ENCODE data around the gene GRIK1.

GRIK1 gene

DNA sequence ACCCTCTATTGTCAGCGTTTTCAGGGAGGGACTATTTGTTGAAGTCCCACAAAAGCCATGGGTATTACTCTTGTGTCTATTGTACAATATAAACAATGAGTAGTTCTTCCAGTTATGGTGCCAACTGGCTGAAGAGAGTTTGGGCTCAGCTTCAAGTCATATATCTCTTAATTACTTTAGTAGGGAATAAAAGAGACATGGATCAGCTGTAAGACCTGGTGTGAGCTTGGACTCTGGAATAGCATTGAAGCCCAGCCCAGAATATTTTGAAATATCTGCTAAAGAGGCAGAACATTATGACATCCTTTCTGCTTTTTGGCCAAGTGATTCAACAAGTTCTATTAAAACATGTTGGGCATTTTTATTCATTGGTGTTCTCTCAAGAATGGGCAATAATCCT lies 416.1 kb downstream of the GRIK1 start:
- Histone ChIP-seq H3K27me3 (ENCODE audit: control insufficient read depth in 5 of 5, insufficient read depth in 4 of 5, low read length in 5 of 5) (no peaks in the 10 kb centered on the region), H3K4me3 (ENCODE audit: low read depth in 1 of 5, low read length in 5 of 5) (no peak overlapping the region), H3K27ac (ENCODE audit: low read depth, low read length) (no peak overlapping the region), H3K9me3 (ENCODE audit: control insufficient read depth in 5 of 5, low read length in 5 of 5) (peaks cover 0 to 8% (median 7%) of the 10 kb centered on the region in 5 donors), H3K4me1 (ENCODE audit: control insufficient read depth in 5 of 5, insufficient read depth in 5 of 5, low read length in 5 of 5) (peaks cover 0 to 20% (median 0%) of the 10 kb centered on the region in 5 donors), H3K36me3 (ENCODE audit: control insufficient read depth in 5 of 5, insufficient read depth in 5 of 5, low read length in 5 of 5) (no peaks in the 10 kb centered on the region), H3K9ac (ENCODE audit: low read length in 5 of 5) (no peak overlapping the region)

DNA sequence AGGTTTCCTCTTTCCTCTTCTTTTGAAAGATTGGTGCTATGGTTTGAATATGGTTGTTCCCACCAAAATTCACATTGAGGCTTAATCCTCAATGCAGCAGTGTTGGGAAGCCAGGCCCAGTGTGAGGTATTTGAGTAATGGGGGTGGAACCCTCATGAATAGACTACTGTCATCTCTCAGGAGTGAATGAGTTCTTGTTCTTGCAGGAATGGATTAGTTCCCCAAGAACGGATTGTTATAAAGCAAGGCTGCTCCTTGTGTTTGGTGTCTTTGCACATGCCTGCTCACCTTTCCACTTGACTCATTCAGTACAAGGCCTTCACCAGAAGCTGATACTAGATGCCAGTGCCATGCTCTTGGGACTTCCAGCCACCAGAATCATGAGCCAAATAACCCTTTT lies 417.9 kb downstream of the GRIK1 start:
- H3K4me3 ChIP-seq (ENCODE audit: low read depth in 1 of 5, low read length in 5 of 5) = no peak overlapping the region
- no peak overlapping the region for H3K27ac ChIP-seq (ENCODE audit: low read depth, low read length)
- H3K27me3 ChIP-seq (ENCODE audit: control insufficient read depth in 5 of 5, insufficient read depth in 4 of 5, low read length in 5 of 5) = no peaks in the 10 kb centered on the region
- peaks cover 0 to 8% (median 6%) of the 10 kb centered on the region in 5 donors for H3K9me3 ChIP-seq (ENCODE audit: control insufficient read depth in 5 of 5, low read length in 5 of 5)
- H3K4me1 ChIP-seq (ENCODE audit: control insufficient read depth in 5 of 5, insufficient read depth in 5 of 5, low read length in 5 of 5) = peaks cover 0 to 12% (median 0%) of the 10 kb centered on the region in 5 donors
- H3K36me3 ChIP-seq (ENCODE audit: control insufficient read depth in 5 of 5, insufficient read depth in 5 of 5, low read length in 5 of 5) = no peaks in the 10 kb centered on the region
- H3K9ac ChIP-seq (ENCODE audit: low read length in 5 of 5) = no peak overlapping the region

DNA sequence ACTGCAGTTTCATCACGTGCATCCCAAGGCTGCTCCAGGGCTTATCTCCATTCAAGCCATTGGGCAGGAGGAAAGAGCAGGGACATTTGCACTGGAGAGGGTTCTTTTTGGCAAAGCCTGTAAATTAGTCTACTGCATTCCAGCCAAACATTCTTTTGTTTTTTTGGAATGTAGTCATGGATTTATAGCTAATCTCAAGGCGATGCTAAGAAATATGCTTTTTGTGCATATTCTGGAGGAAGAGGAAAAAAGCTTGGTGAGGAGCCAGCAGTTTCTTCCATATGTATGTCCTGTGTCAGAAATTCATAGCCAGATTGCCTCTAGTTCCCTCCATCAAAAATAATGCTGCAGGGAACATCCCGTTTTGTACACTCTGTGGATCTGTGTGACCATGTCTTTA lies 419.6 kb downstream of the GRIK1 start:
- Histone ChIP-seq H3K4me3 (ENCODE audit: low read depth in 1 of 5, low read length in 5 of 5) (no peak overlapping the region), H3K27ac (ENCODE audit: low read depth, low read length) (no peak overlapping the region), H3K9me3 (ENCODE audit: control insufficient read depth in 5 of 5, low read length in 5 of 5) (peaks cover 0 to 5% (median 3%) of the 10 kb centered on the region in 5 donors), H3K27me3 (ENCODE audit: control insufficient read depth in 5 of 5, insufficient read depth in 4 of 5, low read length in 5 of 5) (no peaks in the 10 kb centered on the region), H3K9ac (ENCODE audit: low read length in 5 of 5) (no peak overlapping the region), H3K4me1 (ENCODE audit: control insufficient read depth in 5 of 5, insufficient read depth in 5 of 5, low read length in 5 of 5) (peaks cover 0 to 12% (median 0%) of the 10 kb centered on the region in 5 donors), H3K36me3 (ENCODE audit: control insufficient read depth in 5 of 5, insufficient read depth in 5 of 5, low read length in 5 of 5) (no peaks in the 10 kb centered on the region)

DNA sequence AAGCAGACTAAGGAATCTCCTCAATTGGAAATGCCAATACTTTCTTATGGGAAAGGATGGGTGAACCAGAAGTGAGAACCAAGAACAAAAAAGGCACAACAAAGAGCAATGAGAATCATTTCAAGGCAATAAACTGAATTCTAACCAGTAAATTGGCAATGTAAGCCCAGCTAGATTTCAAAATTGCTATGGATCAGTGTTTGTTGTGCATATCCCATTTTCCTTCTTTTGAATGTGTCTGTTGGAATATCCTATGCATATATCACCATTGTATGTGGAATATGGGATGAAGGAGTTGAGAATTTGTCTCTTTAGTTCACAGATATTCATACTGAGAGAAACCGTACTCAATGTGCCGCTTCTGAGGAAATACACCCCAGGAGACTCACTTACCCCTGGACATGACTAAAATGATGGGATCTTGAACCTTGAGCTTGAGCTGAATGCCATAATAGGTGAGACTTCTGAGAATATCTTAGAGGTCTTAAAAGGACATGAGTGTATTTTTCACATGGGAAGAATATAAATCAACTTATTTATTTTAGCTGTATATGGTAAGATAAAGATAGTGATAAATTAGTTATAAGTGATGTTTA lies 425.0 kb downstream of the GRIK1 start:
- H3K27ac ChIP-seq (ENCODE audit: low read depth, low read length) = no peak overlapping the region
- H3K9me3 ChIP-seq (ENCODE audit: control insufficient read depth in 5 of 5, low read length in 5 of 5) = peaks cover 7 to 21% (median 18%) of the 10 kb centered on the region in 5 donors
- H3K36me3 ChIP-seq (ENCODE audit: control insufficient read depth in 5 of 5, insufficient read depth in 5 of 5, low read length in 5 of 5) = peaks cover 0 to 3% (median 0%) of the 10 kb centered on the region in 5 donors
- peak overlapping the region in 1 of 5 donors; percentile 12 for H3K4me3 ChIP-seq (ENCODE audit: low read depth in 1 of 5, low read length in 5 of 5)
- H3K4me1 ChIP-seq (ENCODE audit: control insufficient read depth in 5 of 5, insufficient read depth in 5 of 5, low read length in 5 of 5) = no peaks in the 10 kb centered on the region
- no peaks in the 10 kb centered on the region for H3K27me3 ChIP-seq (ENCODE audit: control insufficient read depth in 5 of 5, insufficient read depth in 4 of 5, low read length in 5 of 5)
- H3K9ac ChIP-seq (ENCODE audit: low read length in 5 of 5) = no peak overlapping the region

DNA sequence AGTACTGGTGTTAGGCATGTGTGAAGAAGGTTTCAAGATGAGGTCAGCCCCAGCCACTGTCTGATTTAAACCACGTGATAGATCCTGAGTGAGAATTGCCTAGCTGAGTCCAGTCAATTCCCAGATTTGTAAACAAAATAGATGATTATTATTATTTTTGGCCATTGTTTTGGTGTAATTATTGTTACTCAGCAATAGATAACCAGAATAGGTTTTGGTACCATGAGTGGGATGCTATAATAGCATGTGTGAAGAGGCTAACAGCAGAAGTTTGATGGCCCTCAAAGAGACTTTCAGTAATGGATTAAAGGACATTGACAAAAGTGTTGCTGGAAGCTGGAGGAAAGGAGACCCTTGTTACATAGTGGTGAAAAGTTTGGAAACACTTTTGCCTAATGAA lies 426.3 kb downstream of the GRIK1 start:
- no peak overlapping the region for H3K9ac ChIP-seq (ENCODE audit: low read length in 5 of 5)
- no peak overlapping the region for H3K27ac ChIP-seq (ENCODE audit: low read depth, low read length)
- no peaks in the 10 kb centered on the region for H3K4me1 ChIP-seq (ENCODE audit: control insufficient read depth in 5 of 5, insufficient read depth in 5 of 5, low read length in 5 of 5)
- peaks cover 0 to 3% (median 0%) of the 10 kb centered on the region in 5 donors for H3K36me3 ChIP-seq (ENCODE audit: control insufficient read depth in 5 of 5, insufficient read depth in 5 of 5, low read length in 5 of 5)
- H3K27me3 ChIP-seq (ENCODE audit: control insufficient read depth in 5 of 5, insufficient read depth in 4 of 5, low read length in 5 of 5) = no peaks in the 10 kb centered on the region
- no peak overlapping the region for H3K4me3 ChIP-seq (ENCODE audit: low read depth in 1 of 5, low read length in 5 of 5)
- peaks cover 7 to 21% (median 18%) of the 10 kb centered on the region in 5 donors for H3K9me3 ChIP-seq (ENCODE audit: control insufficient read depth in 5 of 5, low read length in 5 of 5)

DNA sequence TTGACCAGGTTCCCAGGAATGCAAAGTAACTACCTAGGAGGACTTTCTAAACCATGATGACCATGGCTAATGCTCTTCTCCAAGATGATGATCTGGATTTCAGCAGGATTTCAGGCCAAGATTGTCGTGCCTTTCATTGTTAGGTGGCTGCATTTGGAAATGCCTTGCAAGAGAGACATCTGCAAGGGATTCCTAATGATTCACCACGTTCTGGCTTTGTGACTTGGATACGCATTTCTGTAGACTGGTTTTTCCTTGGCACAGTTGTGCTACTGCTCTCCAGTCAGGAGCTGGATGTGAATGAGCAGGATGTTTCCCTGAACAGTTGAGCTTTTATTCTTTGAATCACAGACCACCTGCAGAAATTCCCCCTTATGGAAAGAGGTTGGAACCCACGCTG lies 428.7 kb downstream of the GRIK1 start:
- Histone ChIP-seq H3K27me3 (ENCODE audit: control insufficient read depth in 5 of 5, insufficient read depth in 4 of 5, low read length in 5 of 5) (no peaks in the 10 kb centered on the region), H3K4me1 (ENCODE audit: control insufficient read depth in 5 of 5, insufficient read depth in 5 of 5, low read length in 5 of 5) (no peaks in the 10 kb centered on the region), H3K36me3 (ENCODE audit: control insufficient read depth in 5 of 5, insufficient read depth in 5 of 5, low read length in 5 of 5) (peaks cover 0 to 3% (median 0%) of the 10 kb centered on the region in 5 donors), H3K9ac (ENCODE audit: low read length in 5 of 5) (no peak overlapping the region), H3K9me3 (ENCODE audit: control insufficient read depth in 5 of 5, low read length in 5 of 5) (peaks cover 7 to 21% (median 18%) of the 10 kb centered on the region in 5 donors), H3K27ac (ENCODE audit: low read depth, low read length) (no peak overlapping the region), H3K4me3 (ENCODE audit: low read depth in 1 of 5, low read length in 5 of 5) (no peak overlapping the region)

DNA sequence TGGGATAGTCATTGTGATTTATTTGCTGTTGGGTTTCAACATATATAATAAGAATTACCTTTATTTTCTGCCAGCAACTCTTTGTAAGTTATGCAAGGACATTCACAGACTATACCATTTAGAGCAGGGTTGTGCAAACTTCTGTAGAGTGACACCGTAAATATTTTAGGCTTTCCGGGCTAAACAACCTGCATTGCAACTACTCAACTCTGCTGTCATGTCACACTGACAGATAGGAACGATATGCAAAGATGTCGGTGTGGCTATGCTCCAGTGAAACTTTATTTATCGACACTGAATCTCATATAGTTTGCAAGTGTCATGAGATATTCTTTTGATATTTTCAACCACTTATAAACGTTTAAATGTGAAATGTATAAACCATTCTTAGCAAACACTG lies 430.7 kb downstream of the GRIK1 start:
- no peak overlapping the region for H3K9ac ChIP-seq (ENCODE audit: low read length in 5 of 5)
- peaks cover 2 to 10% (median 7%) of the 10 kb centered on the region in 5 donors for H3K9me3 ChIP-seq (ENCODE audit: control insufficient read depth in 5 of 5, low read length in 5 of 5)
- no peak overlapping the region for H3K27ac ChIP-seq (ENCODE audit: low read depth, low read length)

DNA sequence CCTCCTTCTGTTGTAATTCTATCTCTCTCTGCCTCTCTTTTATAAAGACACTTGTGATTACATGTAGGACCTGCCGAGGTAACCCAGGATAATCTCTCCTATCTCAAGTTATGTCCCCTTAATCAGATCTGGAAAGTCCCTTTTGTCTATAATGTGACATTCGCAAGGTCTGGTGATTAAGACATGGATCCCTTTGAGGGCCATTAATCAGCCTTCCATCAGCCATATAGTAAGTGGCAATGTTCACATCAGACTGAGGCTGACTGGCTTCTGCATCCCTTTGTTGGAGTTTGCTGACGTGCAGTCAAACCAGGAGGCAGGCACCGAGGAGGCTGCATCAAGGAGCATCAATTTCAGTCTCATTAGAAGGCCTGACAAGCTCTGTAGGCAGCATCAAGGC lies 431.5 kb downstream of the GRIK1 start:
- H3K27me3 ChIP-seq (ENCODE audit: control insufficient read depth in 5 of 5, insufficient read depth in 4 of 5, low read length in 5 of 5) = no peaks in the 10 kb centered on the region
- no peak overlapping the region for H3K4me3 ChIP-seq (ENCODE audit: low read depth in 1 of 5, low read length in 5 of 5)
- no peaks in the 10 kb centered on the region for H3K36me3 ChIP-seq (ENCODE audit: control insufficient read depth in 5 of 5, insufficient read depth in 5 of 5, low read length in 5 of 5)
- no peak overlapping the region for H3K9ac ChIP-seq (ENCODE audit: low read length in 5 of 5)
- H3K9me3 ChIP-seq (ENCODE audit: control insufficient read depth in 5 of 5, low read length in 5 of 5) = peaks cover 0 to 3% (median 1%) of the 10 kb centered on the region in 5 donors
- no peak overlapping the region for H3K27ac ChIP-seq (ENCODE audit: low read depth, low read length)
- H3K4me1 ChIP-seq (ENCODE audit: control insufficient read depth in 5 of 5, insufficient read depth in 5 of 5, low read length in 5 of 5) = no peaks in the 10 kb centered on the region

More for the DNA sequence above, 430.7 kb downstream of the GRIK1 start:
- Histone ChIP-seq H3K27me3 (ENCODE audit: control insufficient read depth in 5 of 5, insufficient read depth in 4 of 5, low read length in 5 of 5) (no peaks in the 10 kb centered on the region), H3K36me3 (ENCODE audit: control insufficient read depth in 5 of 5, insufficient read depth in 5 of 5, low read length in 5 of 5) (no peaks in the 10 kb centered on the region), H3K4me3 (ENCODE audit: low read depth in 1 of 5, low read length in 5 of 5) (no peak overlapping the region), H3K4me1 (ENCODE audit: control insufficient read depth in 5 of 5, insufficient read depth in 5 of 5, low read length in 5 of 5) (no peaks in the 10 kb centered on the region)

DNA sequence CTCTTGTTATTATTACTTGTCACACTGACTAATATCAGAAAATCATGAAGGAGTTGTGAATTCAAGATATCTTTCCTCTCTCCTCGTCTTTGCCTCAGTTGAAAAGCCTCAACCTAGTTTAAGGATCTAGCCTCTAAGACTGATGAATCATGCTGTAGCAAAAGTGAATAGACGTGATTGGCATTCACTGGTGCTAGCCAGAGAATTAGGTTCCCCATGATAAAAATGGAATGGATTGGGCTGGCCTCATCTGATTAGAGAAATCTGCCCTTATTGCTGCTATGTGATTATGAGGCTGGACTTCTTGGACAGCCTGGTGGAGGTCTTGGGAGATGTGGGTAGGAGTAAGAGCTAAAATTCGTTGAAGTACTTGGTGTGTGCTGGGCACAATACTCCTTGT lies 432.8 kb downstream of the GRIK1 start:
- no peak overlapping the region for H3K9ac ChIP-seq (ENCODE audit: low read length in 5 of 5)
- no peaks in the 10 kb centered on the region for H3K27me3 ChIP-seq (ENCODE audit: control insufficient read depth in 5 of 5, insufficient read depth in 4 of 5, low read length in 5 of 5)
- no peaks in the 10 kb centered on the region for H3K36me3 ChIP-seq (ENCODE audit: control insufficient read depth in 5 of 5, insufficient read depth in 5 of 5, low read length in 5 of 5)
- no peaks in the 10 kb centered on the region for H3K9me3 ChIP-seq (ENCODE audit: control insufficient read depth in 5 of 5, low read length in 5 of 5)
- H3K27ac ChIP-seq (ENCODE audit: low read depth, low read length) = no peak overlapping the region
- no peak overlapping the region for H3K4me3 ChIP-seq (ENCODE audit: low read depth in 1 of 5, low read length in 5 of 5)
- H3K4me1 ChIP-seq (ENCODE audit: control insufficient read depth in 5 of 5, insufficient read depth in 5 of 5, low read length in 5 of 5) = no peaks in the 10 kb centered on the region

DNA sequence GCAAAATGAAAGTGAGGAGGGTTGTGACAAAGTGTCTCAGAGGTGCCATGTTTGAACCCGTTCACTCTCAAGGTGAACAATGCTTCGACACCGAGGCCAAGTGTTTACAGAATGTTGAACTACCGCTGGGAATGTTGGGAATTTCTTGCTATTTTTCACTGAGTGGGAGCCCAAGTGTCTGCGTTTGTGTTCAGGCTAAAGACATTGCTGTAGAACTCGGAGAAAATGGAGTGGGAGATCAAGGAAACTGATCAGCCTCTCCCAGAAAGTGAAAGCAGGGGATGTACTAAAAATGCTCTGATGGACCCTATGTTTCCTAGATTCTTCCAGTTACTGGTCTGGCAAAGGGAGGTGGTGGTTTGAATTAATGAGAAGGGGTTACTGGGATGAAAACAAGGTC lies 433.6 kb downstream of the GRIK1 start:
- no peak overlapping the region for H3K4me3 ChIP-seq (ENCODE audit: low read depth in 1 of 5, low read length in 5 of 5)
- H3K36me3 ChIP-seq (ENCODE audit: control insufficient read depth in 5 of 5, insufficient read depth in 5 of 5, low read length in 5 of 5) = no peaks in the 10 kb centered on the region
- no peaks in the 10 kb centered on the region for H3K9me3 ChIP-seq (ENCODE audit: control insufficient read depth in 5 of 5, low read length in 5 of 5)
- no peak overlapping the region for H3K27ac ChIP-seq (ENCODE audit: low read depth, low read length)
- no peak overlapping the region for H3K9ac ChIP-seq (ENCODE audit: low read length in 5 of 5)
- H3K4me1 ChIP-seq (ENCODE audit: control insufficient read depth in 5 of 5, insufficient read depth in 5 of 5, low read length in 5 of 5) = no peaks in the 10 kb centered on the region
- H3K27me3 ChIP-seq (ENCODE audit: control insufficient read depth in 5 of 5, insufficient read depth in 4 of 5, low read length in 5 of 5) = no peaks in the 10 kb centered on the region

All from subcutaneous abdominal adipose tissue (tissue), 5 donors.